Measurements from ENCODE around the gene TRMT13.

GRCh38 chr1:100164702-100165101 is 31.7 kb downstream of the TRMT13 start:
- TF ChIP-seq, protein P1, sequence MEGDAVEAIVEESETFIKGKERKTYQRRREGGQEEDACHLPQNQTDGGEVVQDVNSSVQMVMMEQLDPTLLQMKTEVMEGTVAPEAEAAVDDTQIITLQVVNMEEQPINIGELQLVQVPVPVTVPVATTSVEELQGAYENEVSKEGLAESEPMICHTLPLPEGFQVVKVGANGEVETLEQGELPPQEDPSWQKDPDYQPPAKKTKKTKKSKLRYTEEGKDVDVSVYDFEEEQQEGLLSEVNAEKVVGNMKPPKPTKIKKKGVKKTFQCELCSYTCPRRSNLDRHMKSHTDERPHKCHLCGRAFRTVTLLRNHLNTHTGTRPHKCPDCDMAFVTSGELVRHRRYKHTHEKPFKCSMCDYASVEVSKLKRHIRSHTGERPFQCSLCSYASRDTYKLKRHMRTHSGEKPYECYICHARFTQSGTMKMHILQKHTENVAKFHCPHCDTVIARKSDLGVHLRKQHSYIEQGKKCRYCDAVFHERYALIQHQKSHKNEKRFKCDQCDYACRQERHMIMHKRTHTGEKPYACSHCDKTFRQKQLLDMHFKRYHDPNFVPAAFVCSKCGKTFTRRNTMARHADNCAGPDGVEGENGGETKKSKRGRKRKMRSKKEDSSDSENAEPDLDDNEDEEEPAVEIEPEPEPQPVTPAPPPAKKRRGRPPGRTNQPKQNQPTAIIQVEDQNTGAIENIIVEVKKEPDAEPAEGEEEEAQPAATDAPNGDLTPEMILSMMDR (optimal IDR thresholded peaks at IDR 0.05 in 1 of 3, IDR thresholded peaks at IDR 0.05 in 1 of 3, conservative IDR thresholded peaks at IDR 0.05 in 1 of 3; ENCODE audit: extremely low read depth in 1 of 3, insufficient read depth in 2 of 3, low read length in 3 of 3), result no peak
- TF ChIP-seq EZH2 (IDR thresholded peaks at IDR 0.05; ENCODE audit: low read length), result no peak

All from keratinocyte (primary cell).